K562 (cell line): Measurements from ENCODE around the gene SULT1E1. TPM values are rescaled to one million over a fixed set of nuclear protein-coding genes. Genes with fewer than 3 reads are reported as not detected.

Experiments used
- CREM ChIP-seq: IDR thresholded peaks from 2 replicates; pipeline ENCODE4 v1.6.1; 2014; ENCODE audit warnings: antibody characterized with exemption, low read depth
- CTCFL ChIP-seq: IDR thresholded peaks from 2 replicates; pipeline ENCODE4 v1.6.1; 2011; ENCODE audit warnings: borderline replicate concordance, low read depth, mild to moderate bottlenecking, moderate library complexity, low read length; ENCODE audit not compliant: insufficient read depth, poor library complexity, severe bottlenecking
- MBD1 ChIP-seq: fragments of 250-450 bp; sonication (Bioruptor Pico); IDR thresholded peaks from 2 replicates; pipeline ENCODE4 v1.8.0; 2022; ENCODE audit warnings: inconsistent platforms
- NFIC ChIP-seq: fragments of 450-650 bp; IDR thresholded peaks from 2 replicates; pipeline ENCODE4 v1.6.1; 2017; ENCODE audit warnings: mild to moderate bottlenecking, inconsistent platforms
- NR0B1 ChIP-seq: fragments of 450-650 bp; IDR thresholded peaks from one replicate; pipeline ENCODE4 v1.6.1; 2018; ENCODE audit warnings: mild to moderate bottlenecking, moderate library complexity; ENCODE audit not compliant: partially characterized antibody
- ZBTB12 ChIP-seq: fragments of 250-450 bp; sonication (Bioruptor Pico); IDR thresholded peaks from 2 replicates; pipeline ENCODE4 v1.4.0; 2020
- ZNF280A ChIP-seq: fragments of 450-650 bp; IDR thresholded peaks from 2 replicates; pipeline ENCODE4 v1.6.1; 2018; ENCODE audit warnings: mild to moderate bottlenecking, low read depth; ENCODE audit not compliant: partially characterized antibody
- ZNF347 ChIP-seq: fragments of 450-650 bp; formaldehyde crosslinking; IDR thresholded peaks from 2 replicates; pipeline ENCODE4 v1.4.0; 2020; ENCODE audit warnings: low read depth, mild to moderate bottlenecking, moderate library complexity
- polyA plus RNA-seq, 8 experiments: library from polyadenylated mRNA; depleted of rRNA in 4 of 8; stranded (reverse) in 5 of 8; unstranded in 3 of 8; fragments of >200 nt; fragmentation: Nextera tagmentation in 2 of 8; fragmentation: Illumina TruSeq in 1 of 8; extraction: Ambion mirVana in 2 of 8; extraction: Trizol in 1 of 8; gene quantifications; 2 replicates each; pipeline versions ENCODE4 v1.2.1 to v1.2.3, GENCODE V29; 2011 to 2014; ENCODE audit warnings: inconsistent platforms in 1 of 8, missing spikeins in 1 of 8
- total RNA-seq, 7 experiments: library from RNA; depleted of rRNA in 6 of 7; stranded (reverse); fragments of >200 nt in 6 of 7; fragmentation: Illumina TruSeq in 2 of 7; extraction: Trizol in 2 of 7; gene quantifications; 2 replicates each; pipeline versions ENCODE4 v1.2.1 to v1.2.3, GENCODE V29; 2011 to 2021; ENCODE audit warnings: low replicate concordance in 1 of 7

Gene SULT1E1
- total and polyA plus RNA-seq, 9 of the 15 experiments (the other 6 are each of a cell fraction or from before 2014, with no cell fraction given), result not detected

- TF ChIP-seq CTCFL (no peak), ZBTB12 (no peak), ZNF347 (no peak), CREM (no peak), NFIC (no peak), ZNF280A (no peak), MBD1 (no peak), NR0B1 (no peak)
Observed at GRCh38 chr4:69849297-69849696, 10.6 kb downstream of the SULT1E1 start (continued).
